D721Med (cell line): ENCODE measurements around the gene GLT8D2.

ENCODE experiments used
- DNase-seq: peaks from one replicate; pipeline ENCODE4 v3.0.0; 2011; ENCODE audit warnings: low spot score; ENCODE audit not compliant: insufficient read length
- FAIRE-seq: peaks from 2 replicates; lab custom pipeline; 2011; peaks lifted over from hg19 to GRCh38; lab: Jason Lieb, UNC
- TF ChIP-seq, protein P1 (sequence below): IDR thresholded peaks from 2 replicates; pipeline ENCODE4 v1.5.1; 2012; ENCODE audit warnings: mild to moderate bottlenecking, control low read depth; ENCODE audit not compliant: insufficient read depth; ENCODE audit errors: missing control alignments

GLT8D2 gene

GRCh38 chr12:103948746-103949406 lies 101.1 kb downstream of the GLT8D2 start:
- TF ChIP-seq, protein P1, sequence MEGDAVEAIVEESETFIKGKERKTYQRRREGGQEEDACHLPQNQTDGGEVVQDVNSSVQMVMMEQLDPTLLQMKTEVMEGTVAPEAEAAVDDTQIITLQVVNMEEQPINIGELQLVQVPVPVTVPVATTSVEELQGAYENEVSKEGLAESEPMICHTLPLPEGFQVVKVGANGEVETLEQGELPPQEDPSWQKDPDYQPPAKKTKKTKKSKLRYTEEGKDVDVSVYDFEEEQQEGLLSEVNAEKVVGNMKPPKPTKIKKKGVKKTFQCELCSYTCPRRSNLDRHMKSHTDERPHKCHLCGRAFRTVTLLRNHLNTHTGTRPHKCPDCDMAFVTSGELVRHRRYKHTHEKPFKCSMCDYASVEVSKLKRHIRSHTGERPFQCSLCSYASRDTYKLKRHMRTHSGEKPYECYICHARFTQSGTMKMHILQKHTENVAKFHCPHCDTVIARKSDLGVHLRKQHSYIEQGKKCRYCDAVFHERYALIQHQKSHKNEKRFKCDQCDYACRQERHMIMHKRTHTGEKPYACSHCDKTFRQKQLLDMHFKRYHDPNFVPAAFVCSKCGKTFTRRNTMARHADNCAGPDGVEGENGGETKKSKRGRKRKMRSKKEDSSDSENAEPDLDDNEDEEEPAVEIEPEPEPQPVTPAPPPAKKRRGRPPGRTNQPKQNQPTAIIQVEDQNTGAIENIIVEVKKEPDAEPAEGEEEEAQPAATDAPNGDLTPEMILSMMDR, result no peak
- no peak for FAIRE-seq
- DNase-seq, result no peak

GRCh38 chr12:103947871-103948555 lies 102.0 kb downstream of the GLT8D2 start:
- DNase-seq, result no peak
- TF ChIP-seq, protein P1, result no peak
- no peak for FAIRE-seq

GRCh38 chr12:103944964-103945363 lies 105.0 kb downstream of the GLT8D2 start:
- DNase-seq, result no peak
- TF ChIP-seq, protein P1, result no peak
- FAIRE-seq, result no peak
